DMS79 (cell line): ENCODE results near the gene ADORA2A.

ENCODE experiments used
- DNase-seq: peaks from one replicate; lab custom pipeline; 2025; lab: John Stamatoyannopoulos, UW

ADORA2A gene

GRCh38 chr22:24427500-24428164 lies at the start of gene ADORA2A:
TSS of gene ADORA2A (plus strand) at chr22:24427599. CDS start at chr22:24433405, 5,806 bp downstream.
- DNase-seq, result no peak

DNA sequence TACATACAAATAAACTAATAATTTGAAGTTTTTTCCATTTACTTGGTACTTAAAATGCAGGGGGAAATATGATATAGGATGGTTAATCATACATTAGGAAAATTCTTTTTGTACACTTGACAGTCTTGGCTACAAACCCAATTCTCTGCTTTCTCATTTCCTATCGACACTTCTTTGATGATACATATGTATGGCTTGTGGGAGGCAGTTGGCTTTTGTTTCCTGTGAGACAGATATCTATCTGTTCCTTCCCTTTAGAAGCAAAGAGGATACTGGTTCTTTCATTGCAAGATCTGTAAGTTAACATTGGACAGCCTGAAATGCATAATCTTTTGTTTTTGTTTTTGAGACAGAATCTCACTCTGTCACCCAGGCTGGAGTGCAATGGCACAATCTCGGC lies 47.9 kb upstream of the ADORA2A start:
- no peak for DNase-seq

GRCh38 chr22:24380220-24380904 lies 47.0 kb upstream of the ADORA2A start:
- no peak for DNase-seq

GRCh38 chr22:24380905-24381230 lies 46.5 kb upstream of the ADORA2A start:
- DNase-seq, result no peak

GRCh38 chr22:24383061-24383460 lies 44.3 kb upstream of the ADORA2A start:
- DNase-seq, result no peak

GRCh38 chr22:24384131-24384530 lies 43.3 kb upstream of the ADORA2A start:
- no peak for DNase-seq

DNA sequence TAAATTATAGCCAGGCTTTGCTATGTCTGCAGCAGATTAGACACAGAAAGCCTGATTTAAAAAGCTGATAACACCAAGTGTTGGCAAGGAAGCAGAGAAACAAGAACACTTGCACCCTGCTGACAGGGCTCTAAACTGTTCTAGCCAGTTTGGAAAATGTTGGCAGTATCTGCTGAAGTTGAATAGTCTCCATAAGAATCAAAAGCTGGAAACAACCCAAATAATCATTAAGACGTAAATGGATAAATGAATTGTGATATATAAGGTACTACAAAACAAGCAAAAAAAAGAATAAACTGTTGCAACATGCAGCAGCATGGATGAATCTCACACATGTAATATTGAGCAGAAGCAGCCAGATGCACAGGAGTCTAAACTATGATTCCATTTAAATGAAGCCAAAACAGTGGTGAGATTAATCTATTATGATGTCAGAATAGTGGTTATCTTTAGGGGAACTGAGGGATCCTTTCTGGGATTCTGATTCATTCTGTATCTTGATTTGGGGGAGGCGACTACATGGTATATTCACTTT lies 40.4 kb upstream of the ADORA2A start:
- DNase-seq, result no peak

DNA sequence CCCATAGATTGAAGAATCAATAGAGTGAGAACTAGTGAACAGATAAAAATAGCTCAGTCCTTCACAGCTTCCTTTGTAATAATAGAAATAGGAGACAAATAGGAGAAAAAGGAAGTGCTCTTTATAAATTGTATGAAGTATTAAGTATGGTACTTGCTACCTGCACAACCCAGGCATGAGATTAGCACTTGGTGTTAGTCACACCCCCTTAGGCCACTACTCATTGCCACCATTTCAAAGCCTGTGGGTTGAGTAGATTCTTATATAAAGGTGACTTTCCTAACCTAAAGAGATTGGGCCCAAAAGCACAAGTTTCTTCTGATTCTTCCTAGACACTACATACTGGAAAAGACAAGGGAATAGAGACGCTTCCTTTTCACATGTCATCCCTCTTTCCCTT lies 37.7 kb upstream of the ADORA2A start:
- no peak for DNase-seq

- no peak for DNase-seq
These were observed 37.2 kb upstream of the ADORA2A start for GRCh38 chr22:24390156-24390555.

DNA sequence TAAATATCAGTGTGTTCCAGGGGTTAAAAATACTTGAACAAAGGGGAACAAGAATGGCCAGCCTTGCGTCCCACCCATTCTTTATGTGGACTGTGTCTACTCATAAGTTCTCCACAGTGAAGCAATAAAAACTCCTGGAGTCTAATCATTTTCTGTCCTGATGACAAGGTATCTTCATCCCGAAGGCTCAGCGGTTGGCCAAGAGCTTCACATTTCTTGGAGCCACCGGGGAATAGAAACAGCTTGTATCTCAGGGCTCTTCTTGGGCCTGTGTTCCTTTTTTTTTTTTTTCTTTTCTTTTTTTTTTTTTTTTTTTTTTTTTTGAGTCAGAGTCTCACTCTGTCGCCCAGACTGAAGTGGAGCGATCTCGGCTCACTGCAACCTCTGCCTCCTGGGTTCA lies 36.8 kb upstream of the ADORA2A start:
- DNase-seq, result no peak

- no peak for DNase-seq
These were observed 35.6 kb upstream of the ADORA2A start for GRCh38 chr22:24391836-24392217.

DNA sequence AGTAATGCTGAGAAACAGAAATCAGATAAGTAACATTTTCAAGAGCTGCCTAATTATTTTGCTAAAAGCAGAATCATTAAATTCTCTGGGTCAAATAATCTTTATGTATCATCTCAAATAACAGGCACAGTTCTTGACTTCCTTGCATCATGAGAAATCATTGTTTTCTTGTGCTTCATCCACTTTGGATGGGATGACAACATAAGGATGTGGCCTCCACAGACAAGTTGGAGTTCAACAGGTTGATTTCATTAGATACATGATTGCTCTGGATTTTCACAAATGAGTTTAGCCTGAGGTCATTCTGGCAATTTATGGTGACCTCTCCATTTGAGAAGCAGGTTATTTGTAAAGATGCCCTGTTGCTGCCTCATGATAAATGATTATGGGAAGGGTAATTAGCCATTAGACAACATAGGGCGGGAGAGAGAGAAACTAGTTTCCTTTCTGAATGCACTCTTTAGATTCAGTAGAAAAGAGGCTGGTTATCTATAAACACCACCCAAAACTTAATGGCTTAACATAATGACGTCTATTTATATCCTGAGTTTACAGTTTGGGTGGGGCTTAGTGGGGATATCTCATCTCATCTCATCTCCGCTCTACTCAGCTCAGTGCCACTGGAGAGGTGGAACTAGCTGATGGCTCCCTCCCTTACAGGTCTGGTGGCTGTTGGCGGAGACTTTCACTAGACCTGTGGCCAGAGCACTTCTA lies 35.0 kb upstream of the ADORA2A start:
- DNase-seq, result no peak

DNA sequence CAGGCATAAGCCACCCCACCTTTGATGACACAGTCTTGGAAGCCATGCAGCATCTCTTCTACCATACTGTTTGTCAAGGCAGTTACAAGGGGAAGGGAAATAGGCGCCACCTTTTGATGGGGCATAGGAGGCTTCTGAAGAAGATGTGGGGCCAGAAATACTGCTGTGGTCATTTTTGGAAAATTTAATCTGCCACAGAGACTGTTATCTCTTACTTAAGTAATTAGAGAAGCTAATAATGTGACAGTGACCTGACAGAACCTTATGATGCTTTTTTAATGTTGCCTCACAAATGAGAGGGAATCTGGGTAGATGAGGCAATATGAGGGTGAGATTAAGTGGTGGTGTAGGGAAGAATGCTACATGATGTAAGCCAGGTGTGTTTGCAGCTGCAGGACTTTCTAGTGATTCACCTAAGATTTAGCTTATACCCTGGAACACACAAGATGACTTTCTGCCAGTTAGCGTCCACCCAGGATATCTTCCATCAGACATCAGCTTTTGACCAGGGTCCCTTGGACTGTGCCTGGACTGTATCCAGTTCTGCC lies 34.3 kb upstream of the ADORA2A start:
- no peak for DNase-seq

- no peak for DNase-seq
These were observed 33.6 kb upstream of the ADORA2A start for GRCh38 chr22:24393848-24394247.

DNA sequence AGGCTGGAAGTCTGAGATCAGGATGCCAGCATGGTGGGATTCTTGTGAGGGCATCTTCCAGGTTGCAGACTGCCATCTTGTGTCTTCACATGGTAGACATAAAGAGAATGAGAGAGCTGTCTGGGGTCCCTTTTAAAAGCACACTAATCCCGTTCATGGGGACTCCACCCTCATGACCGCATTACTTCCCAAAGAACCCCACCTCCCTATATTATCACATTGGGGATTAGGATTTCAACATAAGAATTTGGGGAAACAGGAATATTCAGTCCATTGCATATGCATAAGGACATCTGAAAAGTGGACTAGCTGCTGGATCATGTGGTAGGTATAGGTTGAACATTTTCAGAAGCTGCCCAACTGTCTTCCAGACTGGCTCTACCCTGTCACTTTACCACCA lies 33.1 kb upstream of the ADORA2A start:
- DNase-seq, result no peak

DNA sequence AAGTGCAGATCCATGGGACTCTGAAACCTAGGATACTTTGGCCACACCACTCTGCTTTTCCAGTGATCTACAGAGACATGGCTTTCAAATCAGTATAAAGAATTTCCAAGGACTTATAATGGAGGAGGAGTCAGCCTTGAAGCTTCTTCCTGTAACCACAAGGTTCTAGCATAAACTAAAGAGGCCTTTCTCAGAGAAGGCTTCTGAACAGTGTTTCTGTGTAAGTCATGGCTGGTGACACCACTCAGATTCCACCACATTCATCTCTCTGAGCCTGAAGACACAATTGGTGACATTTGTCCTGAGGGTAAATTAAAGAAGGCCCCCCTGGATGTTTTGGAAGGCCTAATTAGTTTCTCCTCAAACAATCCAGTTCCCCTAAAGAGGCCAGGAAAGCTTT lies 29.0 kb upstream of the ADORA2A start:
- DNase-seq, result no peak

DNA sequence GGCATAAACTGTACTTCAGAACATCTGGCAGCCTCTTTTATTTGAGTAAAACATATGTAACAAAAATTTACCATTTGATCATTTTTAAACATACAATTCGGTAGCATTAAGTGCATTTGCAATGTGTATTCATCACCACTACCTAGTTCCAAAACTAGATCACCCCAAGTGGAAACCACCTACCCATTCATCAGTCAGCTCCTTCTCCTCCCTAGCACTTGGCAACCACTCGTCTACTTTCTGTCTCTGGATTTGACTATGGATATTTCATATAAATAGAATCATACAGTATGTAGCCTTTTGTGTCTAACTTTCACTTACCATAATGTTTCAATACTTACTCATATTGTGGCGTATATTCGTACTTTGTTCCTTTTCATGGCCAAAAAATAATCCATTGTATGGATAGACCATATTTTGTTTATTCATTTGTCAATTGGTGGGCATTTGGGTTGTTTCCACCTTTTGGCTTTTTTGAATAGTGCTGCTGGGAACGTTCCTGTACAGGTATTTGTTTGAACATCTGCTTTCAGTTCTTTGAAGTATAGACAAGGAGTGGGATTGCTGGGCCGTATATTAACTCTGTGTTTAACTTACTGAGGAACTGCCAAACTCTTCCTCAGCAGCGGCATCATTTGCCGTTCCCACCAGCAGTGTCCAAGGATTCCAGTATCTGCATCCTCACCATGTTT lies 27.2 kb upstream of the ADORA2A start:
- DNase-seq, result no peak

DNA sequence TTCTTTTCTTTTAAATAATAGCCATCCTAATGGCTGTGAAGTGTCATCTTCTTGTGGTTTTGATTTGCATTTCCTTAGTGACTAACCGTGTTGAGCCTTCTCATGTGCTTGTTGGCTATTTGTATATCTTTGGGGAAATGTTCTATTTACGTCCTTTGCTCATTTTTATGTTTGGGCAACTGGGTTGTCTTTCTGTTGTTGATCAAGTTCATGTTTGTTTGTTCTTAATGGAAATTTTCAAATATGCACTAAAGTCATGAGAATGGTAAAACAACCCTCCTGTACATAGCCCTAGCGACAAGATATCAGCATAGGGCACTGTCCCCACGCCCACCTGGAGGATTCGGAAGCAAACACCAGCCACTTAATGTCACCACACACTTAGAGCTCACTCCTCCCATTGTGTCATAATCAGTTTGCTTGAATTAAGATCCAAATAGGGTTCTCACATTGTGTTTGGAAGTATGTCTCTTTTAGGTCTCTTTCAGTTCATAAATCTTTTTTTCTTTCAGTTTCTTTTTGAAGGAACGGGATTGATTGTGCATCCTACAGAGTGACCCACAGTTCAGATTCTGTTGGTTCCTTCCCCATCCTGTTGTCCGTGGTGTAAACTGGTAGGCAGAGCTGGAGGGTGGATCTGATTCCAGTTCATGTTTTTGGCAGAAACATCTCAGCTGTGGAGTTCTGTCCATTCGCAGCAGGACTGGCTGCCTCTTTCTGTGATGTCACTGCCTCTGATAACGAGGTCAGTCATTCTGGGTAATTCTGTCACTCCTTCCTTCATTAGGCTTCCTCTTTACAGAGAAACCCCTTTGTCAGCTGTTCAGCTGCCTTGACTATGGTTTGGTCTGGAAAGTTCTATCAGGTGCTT lies 26.4 kb upstream of the ADORA2A start:
- DNase-seq, result no peak

DNA sequence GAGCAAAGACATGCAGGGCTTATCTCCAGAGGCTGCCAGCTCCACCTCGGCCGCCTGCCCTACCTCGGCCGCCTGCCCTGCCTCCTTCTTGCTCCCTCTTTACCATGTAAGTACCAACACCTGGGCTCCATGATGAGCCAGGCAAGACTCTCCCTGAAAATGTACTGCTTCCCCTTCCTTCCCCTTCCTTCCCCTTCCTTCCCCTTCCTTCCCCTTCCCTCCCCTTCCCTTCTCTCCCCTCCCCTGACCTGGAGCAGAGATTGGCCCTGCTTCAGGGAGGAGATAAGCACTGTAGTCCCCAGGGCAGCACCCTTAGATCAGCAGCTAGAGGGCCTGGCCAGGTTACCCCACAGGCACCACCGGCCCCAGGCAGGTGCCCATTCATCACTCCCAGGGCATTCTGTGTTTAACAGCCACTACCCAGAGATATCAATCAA lies 25.4 kb upstream of the ADORA2A start:
- DNase-seq, result no peak

GRCh38 chr22:24402460-24403192 lies 24.8 kb upstream of the ADORA2A start:
- DNase-seq, result peak; percentile 32
